ENCODE data around the gene CLEC16A.

DNA sequence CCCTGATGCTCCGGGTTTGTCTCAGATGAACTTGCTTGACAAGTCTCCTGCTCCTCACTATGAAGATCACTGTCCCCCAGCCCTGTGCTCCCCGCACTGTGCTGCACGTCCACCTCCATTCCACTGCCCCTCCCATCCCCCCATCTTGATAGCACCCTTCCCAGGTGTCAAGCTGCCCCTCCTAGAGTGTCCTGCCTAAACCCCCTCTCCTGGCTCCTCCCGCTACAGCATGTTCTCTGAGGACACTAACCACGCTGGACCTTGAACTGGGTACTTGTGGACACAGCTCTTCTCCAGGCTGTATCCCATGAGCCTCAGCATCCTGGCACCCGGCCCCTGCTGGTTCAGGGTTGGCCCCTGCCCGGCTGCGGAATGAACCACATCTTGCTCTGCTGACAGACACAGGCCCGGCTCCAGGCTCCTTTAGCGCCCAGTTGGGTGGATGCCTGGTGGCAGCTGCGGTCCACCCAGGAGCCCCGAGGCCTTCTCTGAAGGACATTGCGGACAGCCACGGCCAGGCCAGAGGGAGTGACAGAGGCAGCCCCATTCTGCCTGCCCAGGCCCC is 20.6 kb upstream of the CLEC16A start:
- TF ChIP-seq, protein P1, sequence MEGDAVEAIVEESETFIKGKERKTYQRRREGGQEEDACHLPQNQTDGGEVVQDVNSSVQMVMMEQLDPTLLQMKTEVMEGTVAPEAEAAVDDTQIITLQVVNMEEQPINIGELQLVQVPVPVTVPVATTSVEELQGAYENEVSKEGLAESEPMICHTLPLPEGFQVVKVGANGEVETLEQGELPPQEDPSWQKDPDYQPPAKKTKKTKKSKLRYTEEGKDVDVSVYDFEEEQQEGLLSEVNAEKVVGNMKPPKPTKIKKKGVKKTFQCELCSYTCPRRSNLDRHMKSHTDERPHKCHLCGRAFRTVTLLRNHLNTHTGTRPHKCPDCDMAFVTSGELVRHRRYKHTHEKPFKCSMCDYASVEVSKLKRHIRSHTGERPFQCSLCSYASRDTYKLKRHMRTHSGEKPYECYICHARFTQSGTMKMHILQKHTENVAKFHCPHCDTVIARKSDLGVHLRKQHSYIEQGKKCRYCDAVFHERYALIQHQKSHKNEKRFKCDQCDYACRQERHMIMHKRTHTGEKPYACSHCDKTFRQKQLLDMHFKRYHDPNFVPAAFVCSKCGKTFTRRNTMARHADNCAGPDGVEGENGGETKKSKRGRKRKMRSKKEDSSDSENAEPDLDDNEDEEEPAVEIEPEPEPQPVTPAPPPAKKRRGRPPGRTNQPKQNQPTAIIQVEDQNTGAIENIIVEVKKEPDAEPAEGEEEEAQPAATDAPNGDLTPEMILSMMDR (IDR thresholded peaks at IDR 0.05), result no peak
- no peak for TF ChIP-seq POLR2A (IDR thresholded peaks at IDR 0.05)

All from transverse colon (tissue), 3 donors.